Measurements from ENCODE around the gene SNAI3. TPM values are rescaled to one million over a fixed set of nuclear protein-coding genes. Genes with fewer than 3 reads are reported as not detected.

SNAI3 gene
- total and polyA plus RNA-seq, 5 donors from 2014 or later = 10.4 to 17.4 (median 16.1) TPM

GRCh38 chr16:88713568-88714419, 27.5 kb upstream of the SNAI3 start:
- Histone ChIP-seq H3K27ac (ENCODE audit: insufficient read depth, low read length, poor library complexity, severe bottlenecking) (no peak overlapping the region), H3K9me3 (ENCODE audit: control insufficient read depth in 2 of 2, low read length in 2 of 2) (no peaks in the 10 kb centered on the region), H3K4me1 (ENCODE audit: control insufficient read depth, insufficient read depth, low read length, poor library complexity, severe bottlenecking) (peaks cover 4% of the 10 kb centered on the region), H3K4me3 (ENCODE audit: low read depth, low read length) (no peak overlapping the region), H3K36me3 (ENCODE audit: control insufficient read depth, insufficient read depth, low read length) (peaks cover 45% of the 10 kb centered on the region), H3K27me3 (ENCODE audit: control insufficient read depth, insufficient read depth, low read length) (no peaks in the 10 kb centered on the region)
- peaks cover 0 to 4% (median 0%) of the 10 kb centered on the region in 4 donors for H3K4me1 Mint-ChIP-seq
- ATAC-seq (ENCODE audit: low read depth in 2 of 2) (no peak), DNase-seq (no peak)
- no peak overlapping the region for H3K27ac Mint-ChIP-seq
- no peaks in the 10 kb centered on the region for H3K9me3 Mint-ChIP-seq
- no peaks in the 10 kb centered on the region for H3K27me3 Mint-ChIP-seq
- H3K36me3 Mint-ChIP-seq = peaks cover 5% of the 10 kb centered on the region
- H3K4me3 Mint-ChIP-seq = no peak overlapping the region

GRCh38 chr16:88713054-88713453, 26.7 kb upstream of the SNAI3 start:
- no peak for ATAC-seq (ENCODE audit: low read depth in 2 of 2)
- no peak for DNase-seq
- Histone ChIP-seq H3K9me3 (ENCODE audit: control insufficient read depth in 2 of 2, low read length in 2 of 2) (no peaks in the 10 kb centered on the region), H3K4me1 (ENCODE audit: control insufficient read depth, insufficient read depth, low read length, poor library complexity, severe bottlenecking) (peaks cover 4% of the 10 kb centered on the region), H3K36me3 (ENCODE audit: control insufficient read depth, insufficient read depth, low read length) (peaks cover 39% of the 10 kb centered on the region), H3K4me3 (ENCODE audit: low read depth, low read length) (no peak overlapping the region), H3K27me3 (ENCODE audit: control insufficient read depth, insufficient read depth, low read length) (no peaks in the 10 kb centered on the region), H3K27ac (ENCODE audit: insufficient read depth, low read length, poor library complexity, severe bottlenecking) (no peak overlapping the region)
- H3K4me3 Mint-ChIP-seq = no peak overlapping the region
- peaks cover 5% of the 10 kb centered on the region for H3K36me3 Mint-ChIP-seq
- H3K27me3 Mint-ChIP-seq = no peaks in the 10 kb centered on the region
- H3K27ac Mint-ChIP-seq = no peak overlapping the region
- peaks cover 0 to 7% (median 0%) of the 10 kb centered on the region in 4 donors for H3K4me1 Mint-ChIP-seq
- H3K9me3 Mint-ChIP-seq = no peaks in the 10 kb centered on the region

- ATAC-seq (ENCODE audit: low read depth in 2 of 2) (no peak), DNase-seq (no peak)
- Mint-ChIP-seq H3K4me3 (no peak overlapping the region), H3K36me3 (peaks cover 5% of the 10 kb centered on the region), H3K4me1 (peaks cover 0 to 9% (median 1%) of the 10 kb centered on the region in 4 donors), H3K9me3 (no peaks in the 10 kb centered on the region), H3K27ac (no peak overlapping the region), H3K27me3 (no peaks in the 10 kb centered on the region)
- peaks cover 33% of the 10 kb centered on the region for H3K36me3 ChIP-seq (ENCODE audit: control insufficient read depth, insufficient read depth, low read length)
- H3K9me3 ChIP-seq (ENCODE audit: control insufficient read depth in 2 of 2, low read length in 2 of 2) = no peaks in the 10 kb centered on the region
- peaks cover 6% of the 10 kb centered on the region for H3K4me1 ChIP-seq (ENCODE audit: control insufficient read depth, insufficient read depth, low read length, poor library complexity, severe bottlenecking)
- no peak overlapping the region for H3K4me3 ChIP-seq (ENCODE audit: low read depth, low read length)
- no peaks in the 10 kb centered on the region for H3K27me3 ChIP-seq (ENCODE audit: control insufficient read depth, insufficient read depth, low read length)
- no peak overlapping the region for H3K27ac ChIP-seq (ENCODE audit: insufficient read depth, low read length, poor library complexity, severe bottlenecking)
Observed at GRCh38 chr16:88712362-88712979, 26.2 kb upstream of the SNAI3 start.

GRCh38 chr16:88711750-88712340, 25.5 kb upstream of the SNAI3 start:
- peak overlapping the region in 1 of 4 donors; percentile 7 for H3K4me3 Mint-ChIP-seq
- H3K36me3 ChIP-seq (ENCODE audit: control insufficient read depth, insufficient read depth, low read length) = peaks cover 27% of the 10 kb centered on the region
- no peak overlapping the region for H3K27ac Mint-ChIP-seq
- H3K4me3 ChIP-seq (ENCODE audit: low read depth, low read length) = no peak overlapping the region
- DNase-seq (no peak), ATAC-seq (ENCODE audit: low read depth in 2 of 2) (no peak)
- peaks cover 12% of the 10 kb centered on the region for H3K4me1 ChIP-seq (ENCODE audit: control insufficient read depth, insufficient read depth, low read length, poor library complexity, severe bottlenecking)
- H3K9me3 ChIP-seq (ENCODE audit: control insufficient read depth in 2 of 2, low read length in 2 of 2) = no peaks in the 10 kb centered on the region
- H3K27ac ChIP-seq (ENCODE audit: insufficient read depth, low read length, poor library complexity, severe bottlenecking) = no peak overlapping the region
- no peaks in the 10 kb centered on the region for H3K27me3 Mint-ChIP-seq
- peaks cover 5 to 15% (median 7%) of the 10 kb centered on the region in 4 donors for H3K4me1 Mint-ChIP-seq
- H3K36me3 Mint-ChIP-seq = no peaks in the 10 kb centered on the region
- no peaks in the 10 kb centered on the region for H3K9me3 Mint-ChIP-seq
- H3K27me3 ChIP-seq (ENCODE audit: control insufficient read depth, insufficient read depth, low read length) = no peaks in the 10 kb centered on the region

GRCh38 chr16:88710556-88710955, 24.2 kb upstream of the SNAI3 start:
- no peak for DNase-seq
- H3K36me3 ChIP-seq (ENCODE audit: control insufficient read depth, insufficient read depth, low read length) = peaks cover 15% of the 10 kb centered on the region
- H3K4me1 ChIP-seq (ENCODE audit: control insufficient read depth, insufficient read depth, low read length, poor library complexity, severe bottlenecking) = peaks cover 17% of the 10 kb centered on the region
- Mint-ChIP-seq H3K27ac (peak overlapping the region in 1 of 3 donors; percentile 62), H3K4me3 (peak overlapping the region in 1 of 4 donors; percentile 79), H3K4me1 (peaks cover 5 to 17% (median 7%) of the 10 kb centered on the region in 4 donors), H3K27me3 (no peaks in the 10 kb centered on the region), H3K9me3 (no peaks in the 10 kb centered on the region), H3K36me3 (no peaks in the 10 kb centered on the region)
- H3K4me3 ChIP-seq (ENCODE audit: low read depth, low read length) = no peak overlapping the region
- no peak overlapping the region for H3K27ac ChIP-seq (ENCODE audit: insufficient read depth, low read length, poor library complexity, severe bottlenecking)
- H3K27me3 ChIP-seq (ENCODE audit: control insufficient read depth, insufficient read depth, low read length) = no peaks in the 10 kb centered on the region
- H3K9me3 ChIP-seq (ENCODE audit: control insufficient read depth in 2 of 2, low read length in 2 of 2) = no peaks in the 10 kb centered on the region
- ATAC-seq (ENCODE audit: low read depth in 2 of 2) = no peak

GRCh38 chr16:88706965-88707826, 20.9 kb upstream of the SNAI3 start:
- Histone ChIP-seq H3K4me3 (ENCODE audit: low read depth, low read length) (peak overlapping the region; percentile 80), H3K9me3 (ENCODE audit: control insufficient read depth in 2 of 2, low read length in 2 of 2) (no peaks in the 10 kb centered on the region), H3K36me3 (ENCODE audit: control insufficient read depth, insufficient read depth, low read length) (no peaks in the 10 kb centered on the region), H3K4me1 (ENCODE audit: control insufficient read depth, insufficient read depth, low read length, poor library complexity, severe bottlenecking) (peaks cover 49% of the 10 kb centered on the region), H3K27me3 (ENCODE audit: control insufficient read depth, insufficient read depth, low read length) (no peaks in the 10 kb centered on the region), H3K27ac (ENCODE audit: insufficient read depth, low read length, poor library complexity, severe bottlenecking) (peak overlapping the region; percentile 92)
- ATAC-seq (ENCODE audit: low read depth in 2 of 2) (no peak), DNase-seq (no peak)
- Mint-ChIP-seq H3K27ac (peak overlapping the region; percentile 43 to 90 (median 86)), H3K27me3 (peaks cover 5% of the 10 kb centered on the region), H3K4me3 (peak overlapping the region; percentile 12 to 92 (median 80)), H3K4me1 (peaks cover 6 to 48% (median 19%) of the 10 kb centered on the region in 4 donors), H3K36me3 (peaks cover 5% of the 10 kb centered on the region), H3K9me3 (peaks cover 0 to 1% (median 0%) of the 10 kb centered on the region in 7 donors)
